HG03196 (cell line): Measurements from ENCODE around the gene JAG1.
"Not testable (repeated sequence)": the region's sequence is repeated elsewhere in the genome, so short reads cannot be mapped to it uniquely, and the experiment has no call there.

Source experiments
- ATAC-seq: cut with Tn5 transposase; IDR thresholded peaks from one replicate; pipeline ENCODE4 v1.9.1; 2021; ENCODE audit not compliant: unreplicated experiment

Gene JAG1

DNA sequence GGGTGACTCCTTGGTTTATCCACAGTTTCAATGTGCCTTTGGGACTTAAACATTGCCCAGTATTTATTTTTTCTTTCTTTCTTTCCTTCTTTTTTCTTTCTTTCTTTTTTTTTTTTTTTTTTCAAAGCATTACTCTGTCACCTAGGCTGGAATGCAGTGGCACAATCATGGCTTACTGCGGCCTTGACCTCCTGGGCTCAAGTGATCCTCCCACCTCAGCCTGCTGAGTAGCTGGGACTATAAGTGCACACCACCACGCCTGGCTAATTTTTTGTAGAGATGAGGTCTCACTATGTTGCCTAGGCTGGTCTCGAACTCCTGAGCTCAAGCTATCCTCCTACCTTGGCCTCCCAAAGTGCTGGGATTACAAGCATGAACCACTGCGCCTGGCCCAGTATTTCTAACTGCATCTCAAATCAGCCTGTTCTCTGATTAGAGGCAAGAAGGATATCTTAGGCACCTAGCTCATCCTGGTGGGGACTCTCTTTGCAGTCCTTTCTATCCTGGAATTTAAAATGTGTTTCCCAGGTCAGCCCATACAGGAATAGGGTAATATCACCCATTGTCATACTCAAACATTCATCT lies 56.2 kb downstream of the JAG1 start:
- not testable (repeated sequence) for ATAC-seq

DNA sequence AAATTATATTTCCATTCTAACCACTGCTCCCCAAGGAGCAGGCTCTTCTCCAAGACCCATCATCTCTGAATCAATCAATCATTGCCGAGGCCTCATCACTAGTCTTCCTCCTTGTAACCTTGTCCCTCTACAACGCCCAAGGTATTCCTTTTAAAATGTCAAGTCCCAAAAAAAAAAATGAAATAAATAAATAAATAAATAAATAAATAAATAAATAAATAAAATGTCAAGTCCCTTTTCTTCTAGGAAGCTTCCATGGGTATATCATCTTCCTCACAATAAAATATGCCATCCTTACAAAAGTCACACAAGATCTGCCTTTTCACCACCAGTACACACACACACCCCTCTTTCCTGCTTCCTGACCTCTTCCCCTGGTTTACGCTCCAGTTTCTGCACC lies 57.6 kb downstream of the JAG1 start:
- no peak for ATAC-seq

- no peak for ATAC-seq
Observed at GRCh38 chr20:10613911-10614310, 59.9 kb downstream of the JAG1 start.

GRCh38 chr20:10613426-10613825 lies 60.4 kb downstream of the JAG1 start:
- not testable (repeated sequence) for ATAC-seq

DNA sequence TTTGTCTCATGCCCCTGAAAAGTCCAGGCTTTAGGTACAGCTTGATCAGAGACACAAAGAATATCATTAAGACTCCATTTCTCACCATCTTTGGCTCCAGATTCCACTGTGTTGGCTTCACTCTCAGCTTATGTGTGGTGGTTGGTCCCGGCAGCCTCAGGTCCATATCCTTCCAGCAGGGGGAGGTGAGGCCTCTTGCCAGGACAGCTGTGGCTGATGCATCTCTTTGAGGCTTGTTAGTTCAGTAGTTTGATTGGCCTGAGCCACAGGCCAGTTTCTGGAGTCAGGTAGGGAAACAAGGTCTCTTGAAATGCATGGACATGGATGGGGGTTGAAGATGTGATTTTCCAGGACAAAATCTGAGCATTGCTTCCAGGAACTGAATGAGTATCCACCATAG lies 62.4 kb downstream of the JAG1 start:
- ATAC-seq = no peak

DNA sequence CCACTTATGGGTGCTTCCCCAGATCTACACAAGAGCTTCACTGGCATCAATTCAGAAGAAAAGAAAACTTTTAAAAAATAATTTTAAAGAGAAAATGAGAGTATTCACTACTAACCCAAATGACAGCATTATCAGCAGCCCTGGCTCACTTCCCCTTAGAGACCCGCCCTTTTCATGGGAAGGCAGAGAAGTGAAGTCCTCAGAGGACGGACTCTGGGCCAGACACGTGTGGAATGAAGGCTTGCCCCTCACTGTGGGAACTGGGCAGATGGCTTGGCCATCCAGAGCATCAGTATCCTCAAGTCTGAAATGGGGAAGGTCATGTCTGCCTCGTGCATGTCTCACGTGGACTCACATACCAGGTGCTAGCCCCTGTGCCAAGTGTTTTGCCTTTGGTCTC lies 63.5 kb downstream of the JAG1 start:
- ATAC-seq = no peak

DNA sequence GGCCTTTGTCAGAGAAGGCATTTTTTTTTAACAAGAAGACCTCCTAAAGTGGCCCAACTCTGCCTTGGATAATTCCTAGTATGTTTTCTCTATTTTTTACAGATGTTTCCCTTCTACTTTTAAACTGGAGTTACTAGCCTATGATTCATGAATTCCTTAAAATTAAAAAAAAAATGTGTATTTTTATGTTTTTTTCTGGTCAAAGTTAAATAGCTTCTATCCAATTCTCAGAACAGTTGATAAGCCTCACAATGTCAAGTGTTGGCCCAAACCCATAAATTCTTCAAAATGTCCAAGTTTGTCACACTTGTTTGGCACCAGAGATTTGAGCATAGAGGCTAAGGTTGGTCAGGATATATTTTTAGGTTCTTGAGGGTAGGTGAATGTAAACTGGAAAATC lies 64.0 kb downstream of the JAG1 start:
- no peak for ATAC-seq

DNA sequence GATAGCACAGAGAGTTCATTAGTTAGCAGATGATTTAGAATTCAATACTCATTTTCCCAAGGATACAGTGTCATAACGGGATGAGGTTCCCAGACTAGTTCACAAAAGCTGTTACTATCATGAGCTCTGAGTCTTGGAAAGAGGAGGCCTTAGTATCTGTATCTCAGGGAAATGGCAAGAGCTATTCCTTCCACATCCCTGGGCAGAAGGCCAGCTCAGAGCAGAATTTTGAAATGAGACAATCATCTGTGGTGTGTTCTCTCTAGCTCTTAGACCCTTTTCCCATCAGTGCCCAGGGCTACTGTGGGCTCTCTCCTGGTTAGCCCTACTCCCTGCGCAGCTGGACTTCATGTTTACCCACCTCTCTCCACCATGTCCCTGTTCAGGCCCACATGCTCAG lies 64.5 kb downstream of the JAG1 start:
- no peak for ATAC-seq

DNA sequence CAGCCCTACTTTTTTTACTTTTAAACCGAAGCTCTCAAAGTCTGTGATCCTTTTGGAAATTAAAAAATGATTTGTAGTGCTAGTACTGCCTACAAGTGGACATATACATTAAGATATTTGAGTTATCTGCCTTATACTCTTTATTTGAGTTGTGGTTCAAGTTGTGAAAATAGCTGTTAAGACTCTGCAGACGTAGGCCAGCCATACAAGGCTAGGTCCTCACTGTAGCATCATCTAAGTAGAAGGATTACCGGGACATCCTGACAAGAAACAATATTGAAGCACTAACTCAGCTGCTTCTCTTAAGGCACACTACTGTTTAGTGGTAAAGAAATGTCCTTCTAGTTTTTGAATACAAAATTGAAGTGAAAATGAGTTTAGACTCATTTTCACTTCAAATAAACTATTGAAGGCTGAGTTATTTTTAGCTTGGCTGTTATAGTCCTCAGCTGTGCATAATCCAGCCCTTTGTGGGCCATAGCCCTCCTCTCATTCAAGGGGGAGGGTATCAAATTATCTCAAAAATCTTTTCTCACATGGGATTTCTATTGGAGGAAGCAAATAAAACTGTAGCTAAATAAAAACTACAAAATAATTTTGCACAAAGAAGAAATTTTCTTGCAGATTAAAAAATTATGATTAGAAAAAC lies 68.1 kb downstream of the JAG1 start:
- ATAC-seq = no peak

DNA sequence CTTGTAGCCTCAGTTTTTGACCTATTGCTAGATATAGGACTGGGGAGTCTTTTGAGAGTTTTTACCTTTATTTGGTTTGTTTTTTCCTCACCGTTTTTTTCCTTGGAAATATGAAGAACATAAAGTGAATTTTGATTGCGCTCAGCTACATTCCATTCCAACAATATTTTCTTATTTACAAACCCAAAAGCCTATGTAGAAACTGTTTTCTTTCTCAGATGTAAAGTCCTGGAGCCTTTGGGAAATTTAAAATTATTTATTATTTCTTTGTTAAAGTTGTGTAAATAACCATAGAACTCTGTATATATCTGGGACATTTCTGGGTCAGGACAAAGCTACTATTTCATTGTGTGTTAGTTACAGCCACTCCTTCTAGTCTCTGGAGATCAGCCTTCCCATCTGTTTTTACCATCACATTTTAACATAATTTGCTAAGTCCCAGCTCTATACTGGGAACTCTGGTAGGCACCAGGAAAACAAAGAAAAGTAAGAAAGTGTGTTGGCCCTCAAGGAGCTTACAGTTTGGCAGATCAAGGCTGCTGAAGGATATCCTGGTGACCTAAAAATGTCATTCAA lies 68.8 kb downstream of the JAG1 start:
- no peak for ATAC-seq

DNA sequence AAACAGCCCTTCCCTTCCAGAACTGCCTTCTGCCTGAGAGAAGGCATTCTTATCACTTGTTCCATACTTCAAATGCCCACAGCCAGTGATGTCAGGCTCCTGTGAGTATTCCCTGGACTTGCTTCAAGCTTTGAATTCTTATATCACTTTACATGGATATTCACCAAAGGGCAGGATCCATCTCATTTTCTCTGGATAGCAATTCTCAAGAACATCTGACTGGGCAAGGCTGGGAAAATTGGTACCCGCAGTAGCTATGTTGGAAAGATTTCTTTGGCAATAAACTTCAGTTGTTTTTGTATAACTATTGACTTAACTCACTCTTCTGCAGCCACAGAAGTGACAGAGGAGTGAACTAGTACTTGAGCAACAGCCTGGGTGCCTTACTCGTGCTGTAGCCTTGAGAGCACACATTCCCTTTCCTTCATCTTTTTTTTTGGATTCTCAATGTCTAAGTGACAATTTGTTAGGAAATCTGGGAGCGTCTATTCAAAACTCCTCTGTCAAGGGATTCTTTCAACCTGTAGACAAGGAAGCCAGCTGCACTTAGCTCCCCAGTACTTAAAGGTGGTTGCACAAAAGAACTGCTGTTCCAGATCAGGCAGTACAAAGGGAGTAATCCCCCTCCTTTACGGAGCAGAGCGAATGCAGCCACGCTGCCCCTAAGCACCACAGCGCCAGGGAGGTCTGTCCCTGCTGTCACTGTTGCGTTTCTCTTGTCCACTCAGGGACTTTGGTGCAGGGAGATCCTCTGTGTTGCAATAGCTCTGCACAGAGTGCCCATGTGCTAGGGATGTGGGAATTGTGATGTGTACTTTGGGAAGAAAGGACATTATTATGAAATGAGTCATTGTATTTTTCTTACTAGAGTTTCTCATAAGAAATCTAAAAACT lies 69.6 kb downstream of the JAG1 start:
- ATAC-seq = no peak

DNA sequence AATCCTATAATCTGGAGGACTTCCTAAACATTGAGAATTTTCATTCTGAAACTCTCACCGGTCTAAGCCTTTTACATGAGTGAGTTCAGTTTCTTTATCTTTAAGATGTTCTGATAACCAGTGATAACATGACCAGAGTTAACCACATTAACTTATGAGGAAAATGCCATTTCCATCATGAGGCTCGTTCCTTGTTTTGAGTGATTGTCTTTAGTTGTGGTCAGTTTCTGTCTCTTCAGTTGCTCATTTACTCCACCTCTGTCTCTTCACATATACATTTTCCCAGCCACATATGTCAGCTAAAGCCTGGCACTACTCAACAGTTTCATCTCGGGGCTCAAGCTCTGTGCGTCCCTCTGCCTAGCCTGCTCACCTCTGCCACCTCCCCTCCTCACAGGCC lies 70.4 kb downstream of the JAG1 start:
- no peak for ATAC-seq

GRCh38 chr20:10602221-10602871 lies 71.5 kb downstream of the JAG1 start:
- ATAC-seq = no peak

GRCh38 chr20:10597637-10598036 lies 76.2 kb downstream of the JAG1 start:
- ATAC-seq = no peak

- ATAC-seq = no peak
Observed at GRCh38 chr20:10596710-10597121, 77.1 kb downstream of the JAG1 start.

DNA sequence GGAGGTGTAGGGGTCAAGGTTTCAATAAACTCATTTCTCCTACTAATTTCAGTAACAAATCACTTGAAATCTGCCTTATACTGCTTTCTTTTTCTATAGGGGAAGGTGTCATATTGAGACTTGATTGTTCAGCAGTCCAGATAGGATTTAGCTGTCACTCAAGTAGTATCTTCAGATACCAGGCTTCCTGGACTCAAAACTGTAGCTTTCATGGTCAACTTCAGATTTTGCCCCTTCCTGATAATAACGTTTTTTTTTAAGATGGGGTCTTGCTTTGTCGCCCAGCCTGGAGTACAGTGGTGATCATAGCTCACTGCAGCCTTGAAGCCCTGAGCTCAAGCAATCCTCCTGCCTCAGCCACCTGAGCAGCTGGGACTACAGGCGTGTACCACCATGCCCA lies 77.8 kb downstream of the JAG1 start:
- no peak for ATAC-seq

- no peak for ATAC-seq
Observed at GRCh38 chr20:10595266-10595665, 78.5 kb downstream of the JAG1 start.

- no peak for ATAC-seq
Observed at GRCh38 chr20:10594296-10594868, 79.4 kb downstream of the JAG1 start.

DNA sequence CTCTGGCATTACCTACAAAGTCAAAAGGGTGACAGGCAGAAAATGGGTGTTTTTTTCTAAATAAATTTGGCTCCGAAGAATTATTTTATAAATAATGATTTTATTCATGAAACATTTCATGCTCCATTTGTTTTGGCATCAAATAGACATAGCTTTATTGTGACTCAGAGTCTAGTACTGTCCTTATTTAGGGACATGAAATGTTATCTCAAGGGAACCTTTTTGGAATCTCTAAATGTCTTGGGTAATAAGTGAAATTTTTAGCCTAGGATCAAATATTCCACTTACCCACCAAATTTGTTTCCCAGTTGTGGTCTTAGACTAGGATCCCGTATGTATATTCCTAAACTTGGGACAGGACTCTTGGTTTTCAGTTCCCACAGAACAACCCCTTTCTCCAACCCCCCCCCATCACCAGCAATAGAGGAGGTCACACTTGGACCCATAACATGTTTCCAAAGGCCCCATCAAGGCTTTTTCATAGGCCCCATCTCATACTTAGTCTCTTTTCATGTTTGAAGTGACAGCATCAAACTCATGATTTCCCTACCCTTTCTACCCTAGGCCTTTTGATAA lies 81.8 kb downstream of the JAG1 start:
- no peak for ATAC-seq

- ATAC-seq = no peak
Observed at GRCh38 chr20:10590950-10591671, 82.7 kb downstream of the JAG1 start.
